HEK293 (cell line): Measurements from ENCODE around the gene SHD.
"Not testable (repeated sequence)": the region's sequence is repeated elsewhere in the genome, so short reads cannot be mapped to it uniquely, and the experiment has no call there.

Experiments
- CTCF ChIA-PET: fragments of 350-600 bp; formaldehyde crosslinking; extraction: SDS; loops from one replicate; lab custom pipeline; 2021; ENCODE audit warnings: antibody characterized with exemption; lab: Yijun Ruan, JAX
- POLR2A ChIA-PET: fragments of 300-600 bp; formaldehyde crosslinking; extraction: SDS; loops from one replicate; lab custom pipeline; 2020; ENCODE audit warnings: antibody characterized with exemption, inconsistent platforms; lab: Yijun Ruan, JAX
- H3K27ac ChIP-seq: fragments of 200-500 bp; sonication (Bioruptor generic); 2 replicates; pipeline ENCODE4 v1.5.1; 2014; ENCODE audit warnings: low read depth, low read length, control low read depth, inconsistent platforms; ENCODE audit errors: extremely low read depth
- H3K36me3 ChIP-seq, 2 experiments: fragments of 200-500 bp in 1 of 2; sonication (Bioruptor generic) in 1 of 2; 1 replicate in 1 of 2; 2 replicates in 1 of 2; pipeline ENCODE4 v1.5.1; 2014 to 2017; ENCODE audit warnings: inconsistent platforms in 2 of 2, low read length in 2 of 2; ENCODE audit not compliant: control insufficient read depth in 2 of 2, insufficient read depth in 1 of 2
- H3K4me1 ChIP-seq: fragments of 200-500 bp; sonication (Bioruptor generic); 2 replicates; pipeline ENCODE4 v1.5.1; 2014; ENCODE audit warnings: mild to moderate bottlenecking, low read length, inconsistent platforms; ENCODE audit not compliant: control insufficient read depth, insufficient read depth
- H3K4me3 ChIP-seq: 2 replicates; pipeline ENCODE4 v1.5.1; 2011; ENCODE audit warnings: low read depth, mild to moderate bottlenecking, control low read depth, low read length, moderate library complexity
- H3K9me3 ChIP-seq: fragments of 200-500 bp; sonication (Bioruptor generic); 2 replicates; pipeline ENCODE4 v1.5.1; 2014; ENCODE audit warnings: low read depth, low read length, inconsistent platforms; ENCODE audit not compliant: control insufficient read depth, insufficient read depth
- KLF1 ChIP-seq: fragments of 450-650 bp; formaldehyde crosslinking; IDR thresholded peaks from 2 replicates; pipeline ENCODE4 v1.5.1; 2016; ENCODE audit warnings: missing biosample characterization, missing genetic modification characterization
- KLF10 ChIP-seq: fragments of 450-650 bp; IDR thresholded peaks from 2 replicates; pipeline ENCODE4 v1.5.1; 2018; ENCODE audit warnings: missing biosample characterization, mild to moderate bottlenecking, missing genetic modification characterization
- OVOL3 ChIP-seq: fragments of 450-650 bp; formaldehyde crosslinking; IDR thresholded peaks from 2 replicates; pipeline ENCODE4 v1.5.1; 2016; ENCODE audit warnings: missing biosample characterization, missing genetic modification characterization
- PRDM10 ChIP-seq: fragments of 450-650 bp; formaldehyde crosslinking; IDR thresholded peaks from 2 replicates; pipeline ENCODE4 v1.5.1; 2016; ENCODE audit warnings: missing biosample characterization, missing genetic modification characterization
- SP2 ChIP-seq: fragments of 450-650 bp; formaldehyde crosslinking; IDR thresholded peaks from 2 replicates; pipeline ENCODE4 v1.5.1; 2016; ENCODE audit warnings: missing biosample characterization, missing genetic modification characterization
- SP3 ChIP-seq: fragments of 450-650 bp; formaldehyde crosslinking; IDR thresholded peaks from 2 replicates; pipeline ENCODE4 v1.5.1; 2016; ENCODE audit warnings: missing biosample characterization, missing genetic modification characterization
- TCF7L2 ChIP-seq: IDR thresholded peaks from 2 replicates; pipeline ENCODE4 v1.6.1; 2011; ENCODE audit warnings: low read depth, mild to moderate bottlenecking, inconsistent platforms, low read length, moderate library complexity, borderline replicate concordance
- ZBTB17 ChIP-seq: fragments of 450-650 bp; formaldehyde crosslinking; IDR thresholded peaks from 2 replicates; pipeline ENCODE4 v1.5.1; 2016; ENCODE audit warnings: missing biosample characterization, missing genetic modification characterization
- ZBTB26 ChIP-seq: fragments of 450-650 bp; formaldehyde crosslinking; optimal IDR thresholded peaks from 2 replicates; pipeline ENCODE3; 2016; ENCODE audit warnings: missing biosample characterization, mild to moderate bottlenecking, missing genetic modification characterization
- ZNF211 ChIP-seq: fragments of 450-650 bp; formaldehyde crosslinking; IDR thresholded peaks from 2 replicates; pipeline ENCODE4 v1.5.1; 2016; ENCODE audit warnings: low read depth, missing biosample characterization, missing genetic modification characterization
- ZNF24 ChIP-seq: fragments of 450-650 bp; formaldehyde crosslinking; IDR thresholded peaks from 2 replicates; pipeline ENCODE4 v1.5.1; 2016; ENCODE audit warnings: missing biosample characterization, missing genetic modification characterization
- ZNF433 ChIP-seq: fragments of 450-650 bp; formaldehyde crosslinking; IDR thresholded peaks from 2 replicates; pipeline ENCODE4 v1.5.1; 2016; ENCODE audit warnings: missing biosample characterization, missing genetic modification characterization, low read depth
- ZNF571 ChIP-seq: fragments of 450-650 bp; formaldehyde crosslinking; IDR thresholded peaks from 2 replicates; pipeline ENCODE4 v1.5.0; 2017; ENCODE audit warnings: missing biosample characterization, missing genetic modification characterization
- ZNF596 ChIP-seq: fragments of 450-650 bp; IDR thresholded peaks from 2 replicates; pipeline ENCODE4 v1.5.0; 2018; ENCODE audit warnings: missing biosample characterization, mild to moderate bottlenecking, missing genetic modification characterization, moderate library complexity
- ZNF658 ChIP-seq: fragments of 450-650 bp; formaldehyde crosslinking; IDR thresholded peaks from 2 replicates; pipeline ENCODE4; 2016; ENCODE audit warnings: missing biosample characterization, missing genetic modification characterization
- ZNF692 ChIP-seq: fragments of 450-650 bp; formaldehyde crosslinking; IDR thresholded peaks from 2 replicates; pipeline ENCODE4 v1.5.1; 2016; ENCODE audit warnings: missing biosample characterization, missing genetic modification characterization
- ZNF777 ChIP-seq: fragments of 450-650 bp; formaldehyde crosslinking; IDR thresholded peaks from 2 replicates; pipeline ENCODE4 v1.5.1; 2017; ENCODE audit warnings: missing biosample characterization, missing genetic modification characterization, borderline replicate concordance
- ZSCAN23 ChIP-seq: fragments of 450-650 bp; formaldehyde crosslinking; IDR thresholded peaks from 2 replicates; pipeline ENCODE4 v1.5.1; 2016; ENCODE audit warnings: missing biosample characterization, missing genetic modification characterization
- TF ChIP-seq, protein P1 (sequence below): fragments of 450-650 bp; formaldehyde crosslinking; IDR thresholded peaks from 2 replicates; pipeline ENCODE4 v1.5.1; 2016; ENCODE audit warnings: missing biosample characterization, missing genetic modification characterization
- TF ChIP-seq, protein P2 (sequence below): fragments of 450-650 bp; formaldehyde crosslinking; IDR thresholded peaks from 2 replicates; pipeline ENCODE4 v1.5.1; 2017; ENCODE audit warnings: missing biosample characterization, mild to moderate bottlenecking, missing genetic modification characterization, moderate library complexity

SHD gene

DNA sequence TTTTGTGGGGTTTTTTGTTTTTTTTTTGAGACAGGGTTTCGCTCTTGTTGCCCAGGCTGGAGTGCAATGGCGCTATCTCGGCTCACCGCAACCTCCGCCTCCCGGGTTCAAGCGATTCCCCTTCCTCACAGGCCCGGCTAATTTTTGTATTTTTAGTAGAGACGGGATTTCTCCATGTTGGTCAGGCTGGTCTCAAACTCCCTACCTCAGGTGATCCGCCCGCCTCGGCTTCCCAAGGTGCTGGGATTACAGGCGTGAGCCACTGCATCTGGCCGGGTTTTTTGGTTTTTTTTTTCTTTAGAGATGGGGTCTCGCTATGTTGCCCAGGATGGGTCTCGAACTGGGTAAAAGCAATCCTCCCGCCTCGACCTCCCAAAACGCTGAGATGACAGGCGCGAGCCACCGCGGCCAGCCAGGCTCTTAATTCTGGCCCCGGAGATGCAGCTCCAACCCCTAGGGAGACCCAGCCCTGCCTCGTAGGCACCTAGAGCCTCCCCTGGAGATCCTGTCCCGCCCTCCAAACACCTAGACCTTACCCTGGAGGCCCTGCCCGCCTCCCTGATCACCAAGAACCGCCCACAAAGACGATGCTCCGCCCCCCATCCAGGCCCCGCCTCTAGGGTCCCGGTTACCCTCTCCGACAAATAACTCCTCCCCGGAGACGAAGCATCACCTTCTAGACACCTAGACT, 50.1 kb downstream of the SHD start:
- POLR2A ChIA-PET, H3K4me3 ChIP-seq, H3K27ac ChIP-seq, CTCF ChIA-PET, H3K36me3 ChIP-seq, H3K4me1 ChIP-seq, H3K9me3 ChIP-seq: not testable (repeated sequence)
- TF ChIP-seq SP3 (tag by site-specific recombination), result 0 out of 2 replicates have a peak, but pooled peaks have one; percentile 28
- TF ChIP-seq KLF1 (tag by site-specific recombination), result 0 out of 2 replicates have a peak, but pooled peaks have one; percentile 16
- TF ChIP-seq SP2 (tag by site-specific recombination), result peak; percentile 66

GRCh38 chr19:4329858-4330257, 50.8 kb downstream of the SHD start:
- Histone ChIP-seq H3K4me1 (no peaks in the 10 kb centered on the region), H3K36me3 (no peaks in the 10 kb centered on the region), H3K27ac (no peak overlapping the region), H3K4me3 (no peak overlapping the region), H3K9me3 (no peaks in the 10 kb centered on the region)
- ChIA-PET POLR2A (interaction anchor here (2.6 kb wide), 1 partner anchor 13 kb away, joined by 15 read pairs; the partner anchor contains the start of gene MPND), CTCF (no interaction called here)
- no peak for TF ChIP-seq ZNF24 (tag by site-specific recombination)
- TF ChIP-seq KLF10, result no peak
- no peak for TF ChIP-seq TCF7L2
- TF ChIP-seq SP2 (tag by site-specific recombination), result no peak
- TF ChIP-seq ZBTB26 (tag by site-specific recombination), result no peak
- TF ChIP-seq ZNF571 (tag by site-specific recombination), result no peak
- no peak for TF ChIP-seq ZNF692 (tag by site-specific recombination)

GRCh38 chr19:4334929-4335570, 56.0 kb downstream of the SHD start:
- H3K36me3 ChIP-seq, result no peaks in the 10 kb centered on the region
- H3K4me1 ChIP-seq, result no peaks in the 10 kb centered on the region
- ChIA-PET CTCF (interaction anchor here (0.6 to 0.7 kb wide), 2 partner anchors 100 to 188 kb away, joined by 3 to 4 read pairs; no protein-coding TSS in a partner anchor), POLR2A (no interaction called here)
- H3K4me3 ChIP-seq, result no peak overlapping the region
- H3K9me3 ChIP-seq, result no peaks in the 10 kb centered on the region
- H3K27ac ChIP-seq, result no peak overlapping the region
- TF ChIP-seq, protein P1, sequence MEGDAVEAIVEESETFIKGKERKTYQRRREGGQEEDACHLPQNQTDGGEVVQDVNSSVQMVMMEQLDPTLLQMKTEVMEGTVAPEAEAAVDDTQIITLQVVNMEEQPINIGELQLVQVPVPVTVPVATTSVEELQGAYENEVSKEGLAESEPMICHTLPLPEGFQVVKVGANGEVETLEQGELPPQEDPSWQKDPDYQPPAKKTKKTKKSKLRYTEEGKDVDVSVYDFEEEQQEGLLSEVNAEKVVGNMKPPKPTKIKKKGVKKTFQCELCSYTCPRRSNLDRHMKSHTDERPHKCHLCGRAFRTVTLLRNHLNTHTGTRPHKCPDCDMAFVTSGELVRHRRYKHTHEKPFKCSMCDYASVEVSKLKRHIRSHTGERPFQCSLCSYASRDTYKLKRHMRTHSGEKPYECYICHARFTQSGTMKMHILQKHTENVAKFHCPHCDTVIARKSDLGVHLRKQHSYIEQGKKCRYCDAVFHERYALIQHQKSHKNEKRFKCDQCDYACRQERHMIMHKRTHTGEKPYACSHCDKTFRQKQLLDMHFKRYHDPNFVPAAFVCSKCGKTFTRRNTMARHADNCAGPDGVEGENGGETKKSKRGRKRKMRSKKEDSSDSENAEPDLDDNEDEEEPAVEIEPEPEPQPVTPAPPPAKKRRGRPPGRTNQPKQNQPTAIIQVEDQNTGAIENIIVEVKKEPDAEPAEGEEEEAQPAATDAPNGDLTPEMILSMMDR (tag by site-specific recombination), result no peak
- TF ChIP-seq, protein P2, sequence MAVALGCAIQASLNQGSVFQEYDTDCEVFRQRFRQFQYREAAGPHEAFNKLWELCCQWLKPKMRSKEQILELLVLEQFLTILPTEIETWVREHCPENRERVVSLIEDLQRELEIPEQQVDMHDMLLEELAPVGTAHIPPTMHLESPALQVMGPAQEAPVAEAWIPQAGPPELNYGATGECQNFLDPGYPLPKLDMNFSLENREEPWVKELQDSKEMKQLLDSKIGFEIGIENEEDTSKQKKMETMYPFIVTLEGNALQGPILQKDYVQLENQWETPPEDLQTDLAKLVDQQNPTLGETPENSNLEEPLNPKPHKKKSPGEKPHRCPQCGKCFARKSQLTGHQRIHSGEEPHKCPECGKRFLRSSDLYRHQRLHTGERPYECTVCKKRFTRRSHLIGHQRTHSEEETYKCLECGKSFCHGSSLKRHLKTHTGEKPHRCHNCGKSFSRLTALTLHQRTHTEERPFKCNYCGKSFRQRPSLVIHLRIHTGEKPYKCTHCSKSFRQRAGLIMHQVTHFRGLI, result no peak
- TF ChIP-seq ZNF596 (tag by site-specific recombination) (no peak), OVOL3 (tag by site-specific recombination) (no peak), ZNF211 (tag by site-specific recombination) (no peak), ZBTB17 (tag by site-specific recombination) (peak; percentile 100), ZSCAN23 (no peak), ZNF658 (tag by site-specific recombination) (no peak), ZNF433 (tag by site-specific recombination) (no peak), PRDM10 (tag by site-specific recombination) (no peak), ZNF777 (tag by site-specific recombination) (0 out of 2 replicates have a peak, but pooled peaks have one; percentile 29)
